GM23248 (cell line): ENCODE data around the gene CCT5. TPM values are rescaled to one million over a fixed set of nuclear protein-coding genes. Genes with fewer than 3 reads are reported as not detected.

ENCODE experiments used
- DNase-seq: peaks from one replicate; pipeline ENCODE4 v3.0.0-alpha.2; 2015
- H2AFZ ChIP-seq: fragments of 200-600 bp; sonication (generic); 2 replicates; pipeline ENCODE4 v1.6.1; 2016; ENCODE audit warnings: antibody characterized with exemption
- H3F3A ChIP-seq: fragments of 200-600 bp; sonication (generic); 2 replicates; pipeline ENCODE4 v1.6.1; 2016; ENCODE audit warnings: mild to moderate bottlenecking, antibody characterized with exemption, mixed run types; ENCODE audit not compliant: insufficient read depth
- H3K27ac ChIP-seq: fragments of 200-600 bp; sonication (generic); 2 replicates; pipeline ENCODE4 v1.5.1; 2016; ENCODE audit warnings: mild to moderate bottlenecking
- H3K27me3 ChIP-seq: fragments of 200-600 bp; sonication (generic); replicated peaks from 2 replicates; pipeline ENCODE4 v1.6.1; 2016; ENCODE audit warnings: mild to moderate bottlenecking; ENCODE audit not compliant: insufficient read depth
- H3K36me3 ChIP-seq: fragments of 200-600 bp; sonication (generic); 2 replicates; pipeline ENCODE4 v1.6.1; 2016; ENCODE audit warnings: low read depth, mild to moderate bottlenecking
- H3K4me1 ChIP-seq: fragments of 200-600 bp; sonication (generic); 2 replicates; pipeline ENCODE4 v1.6.1; 2016; ENCODE audit warnings: mild to moderate bottlenecking; ENCODE audit not compliant: insufficient read depth
- H3K4me2 ChIP-seq: fragments of 200-600 bp; sonication (generic); one replicate; pipeline ENCODE4 v1.6.1; 2016; ENCODE audit warnings: mild to moderate bottlenecking; ENCODE audit not compliant: unreplicated experiment
- H3K4me3 ChIP-seq: fragments of 200-600 bp; sonication (generic); 2 replicates; pipeline ENCODE4 v1.5.1; 2016; ENCODE audit warnings: mild to moderate bottlenecking
- H3K79me2 ChIP-seq: fragments of 200-600 bp; sonication (generic); 2 replicates; pipeline ENCODE4 v1.6.1; 2016; ENCODE audit warnings: mild to moderate bottlenecking; ENCODE audit not compliant: insufficient read depth
- H3K9ac ChIP-seq: fragments of 200-600 bp; sonication (generic); 2 replicates; pipeline ENCODE4 v1.6.1; 2016; ENCODE audit warnings: mild to moderate bottlenecking
- H3K9me2 ChIP-seq: fragments of 200-600 bp; sonication (generic); 2 replicates; pipeline ENCODE4 v1.6.1; 2016; ENCODE audit warnings: mixed run types, mild to moderate bottlenecking, moderate library complexity; ENCODE audit not compliant: insufficient read depth
- H3K9me3 ChIP-seq: fragments of 200-600 bp; sonication (generic); one replicate; pipeline ENCODE4 v1.6.1; 2017; ENCODE audit warnings: low read depth
- H4K20me1 ChIP-seq: fragments of 200-600 bp; sonication (generic); 2 replicates; pipeline ENCODE4 v1.6.0; 2016; ENCODE audit not compliant: insufficient read depth
- EZH2 ChIP-seq: fragments of 200-600 bp; sonication (generic); IDR thresholded peaks from 2 replicates; pipeline ENCODE4 v1.6.1; 2018; ENCODE audit warnings: antibody characterized with exemption, mild to moderate bottlenecking; ENCODE audit not compliant: insufficient read depth, poor library complexity, severe bottlenecking
- EZH2phosphoT487 ChIP-seq: fragments of 200-600 bp; sonication (generic); IDR thresholded peaks from 2 replicates; pipeline ENCODE4 v1.6.1; 2018; ENCODE audit warnings: antibody characterized with exemption, moderate library complexity, mild to moderate bottlenecking, low read depth; ENCODE audit not compliant: insufficient read depth
- WGBS, 2 experiments: methylation state at CpG; one replicate each; pipeline ENCODE4 v1.1.6; 2015 to 2017; ENCODE audit warnings: low lambda C conversion rate in 2 of 2, low coverage in 1 of 2; ENCODE audit errors: missing lambda C conversion rate in 2 of 2; 5-methylcytosine and 5-hydroxymethylcytosine counted together
- in situ Hi-C: fragments of 300-500 bp; cut with MboI; formaldehyde crosslinking; loops from 2 replicates; pipeline ENCODE4 v1.15.0; 2020
- polyA plus RNA-seq: library from polyadenylated mRNA; unstranded; fragments of >200 nt; fragmentation: Nextera tagmentation; extraction: Ambion mirVana; gene quantifications from 2 replicates; pipeline ENCODE4 v1.2.1, GENCODE V29; 2016
- total RNA-seq: library from RNA; depleted of rRNA; stranded (reverse); fragments of >200 nt; shearing (Covaris generic); gene quantifications from 2 replicates; pipeline ENCODE4 v1.2.3, GENCODE V29; 2014

Gene CCT5
- total and polyA plus RNA-seq, 2 experiments from 2014 or later = 264 to 392 TPM

DNA sequence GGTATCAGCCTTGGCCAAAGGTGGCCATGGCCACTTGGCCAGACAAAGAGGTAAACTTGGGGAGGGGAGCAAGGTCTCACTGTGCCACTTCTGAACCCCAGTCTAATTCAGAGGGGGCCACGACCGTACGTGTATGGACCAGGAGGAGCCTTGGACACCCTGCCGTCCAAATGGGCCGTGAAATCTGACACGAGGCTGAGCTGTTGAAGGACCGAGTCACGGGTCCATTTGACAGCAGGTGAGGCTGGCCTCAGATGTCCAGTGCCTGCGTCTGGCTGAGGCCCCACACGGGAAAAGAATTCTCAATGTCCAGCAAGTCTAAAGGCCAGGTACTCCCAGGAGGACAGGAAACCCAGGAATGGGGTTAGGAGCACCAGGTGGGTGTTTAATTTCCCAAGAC, 39.9 kb downstream of the CCT5 start:
- Histone ChIP-seq H2AFZ (no peak overlapping the region), H3K9me2 (no peaks in the 10 kb centered on the region), H3K4me1 (peaks cover 3% of the 10 kb centered on the region; the same call in 1 of the 2 replicates), H3K27me3 (no peaks in the 10 kb centered on the region), H3K9me3 (no peaks in the 10 kb centered on the region), H3K79me2 (no peaks in the 10 kb centered on the region), H3K9ac (no peak overlapping the region), H3K36me3 (no peaks in the 10 kb centered on the region), H3F3A (peaks cover 13% of the 10 kb centered on the region), H3K27ac (no peak overlapping the region), H4K20me1 (no peaks in the 10 kb centered on the region), H3K4me3 (no peak overlapping the region), H3K4me2 (no peak overlapping the region)
- TF ChIP-seq EZH2 (no peak), EZH2phosphoT487 (no peak)
- DNase-seq = no peak
- WGBS, 2 experiments = 95 to 99% methylated on average over 10 of the region's 10 CpGs
- in situ Hi-C loops = loop anchor here (10.0 kb wide), 1 partner anchor 115 kb away; no protein-coding TSS in a partner anchor

DNA sequence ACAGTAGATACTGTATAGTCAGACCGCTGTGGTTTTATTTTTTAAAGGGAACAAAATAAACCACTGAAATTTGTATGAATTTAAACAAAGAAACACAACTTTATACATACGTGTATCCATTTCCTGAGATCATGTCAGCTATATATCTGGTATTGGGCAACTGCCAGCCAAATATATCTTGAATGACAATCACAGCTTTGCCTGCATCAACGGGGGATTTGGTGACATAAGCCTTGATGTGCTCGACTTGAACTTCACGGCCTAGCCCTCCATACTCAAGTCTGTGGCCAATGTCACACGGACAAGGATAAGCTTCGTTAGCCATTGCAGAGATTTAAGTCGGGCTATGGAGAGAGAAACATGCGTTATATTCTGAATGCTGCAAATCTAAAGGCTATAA, 40.4 kb downstream of the CCT5 start:
- Histone ChIP-seq H3K36me3 (no peaks in the 10 kb centered on the region), H3K4me2 (no peak overlapping the region), H3K27me3 (no peaks in the 10 kb centered on the region), H3K4me1 (peaks cover under 1% of the 10 kb centered on the region; the same call in 1 of the 2 replicates), H3K9me2 (no peaks in the 10 kb centered on the region), H3K9ac (no peak overlapping the region), H3K79me2 (no peaks in the 10 kb centered on the region), H2AFZ (no peak overlapping the region), H3F3A (peaks cover 13% of the 10 kb centered on the region), H4K20me1 (no peaks in the 10 kb centered on the region), H3K9me3 (no peaks in the 10 kb centered on the region), H3K27ac (no peak overlapping the region), H3K4me3 (no peak overlapping the region)
- no peak for DNase-seq
- in situ Hi-C loops = no loop called here
- TF ChIP-seq EZH2 (no peak), EZH2phosphoT487 (no peak)
- 95 to 97% methylated on average over 9 of the region's 9 CpGs for WGBS, 2 experiments

DNA sequence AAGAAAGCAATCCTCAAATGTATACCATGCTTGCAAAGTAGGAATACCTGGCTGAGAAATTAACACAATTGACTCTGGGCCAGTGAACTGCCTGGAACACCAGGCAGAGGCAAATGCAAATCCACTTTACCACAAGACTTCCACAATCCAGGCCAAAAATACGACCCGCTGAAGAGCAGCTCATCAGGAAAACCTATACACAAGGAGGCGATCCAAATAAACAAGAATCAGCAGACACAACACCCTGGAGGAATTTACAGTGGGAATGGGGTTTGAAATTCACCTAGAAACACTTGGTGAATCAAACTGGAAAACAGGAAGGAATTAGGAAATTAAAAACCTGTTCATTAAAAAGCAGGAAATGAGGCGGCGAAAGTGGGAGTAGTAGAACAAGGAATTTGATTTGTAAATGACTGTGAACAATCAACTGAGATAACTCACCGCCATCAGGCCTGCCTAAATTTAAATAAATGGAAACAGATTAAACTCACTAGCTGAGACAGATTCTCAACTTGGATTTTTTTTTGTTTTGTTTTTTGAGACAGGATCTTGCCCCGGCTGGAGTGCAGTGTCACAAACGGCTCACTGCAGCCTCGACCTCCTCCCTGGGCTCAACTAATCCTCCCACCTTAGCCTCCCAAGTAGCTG, 41.7 kb downstream of the CCT5 start:
- 86 to 89% methylated on average over 9 of the region's 9 CpGs for WGBS, 2 experiments

DNA sequence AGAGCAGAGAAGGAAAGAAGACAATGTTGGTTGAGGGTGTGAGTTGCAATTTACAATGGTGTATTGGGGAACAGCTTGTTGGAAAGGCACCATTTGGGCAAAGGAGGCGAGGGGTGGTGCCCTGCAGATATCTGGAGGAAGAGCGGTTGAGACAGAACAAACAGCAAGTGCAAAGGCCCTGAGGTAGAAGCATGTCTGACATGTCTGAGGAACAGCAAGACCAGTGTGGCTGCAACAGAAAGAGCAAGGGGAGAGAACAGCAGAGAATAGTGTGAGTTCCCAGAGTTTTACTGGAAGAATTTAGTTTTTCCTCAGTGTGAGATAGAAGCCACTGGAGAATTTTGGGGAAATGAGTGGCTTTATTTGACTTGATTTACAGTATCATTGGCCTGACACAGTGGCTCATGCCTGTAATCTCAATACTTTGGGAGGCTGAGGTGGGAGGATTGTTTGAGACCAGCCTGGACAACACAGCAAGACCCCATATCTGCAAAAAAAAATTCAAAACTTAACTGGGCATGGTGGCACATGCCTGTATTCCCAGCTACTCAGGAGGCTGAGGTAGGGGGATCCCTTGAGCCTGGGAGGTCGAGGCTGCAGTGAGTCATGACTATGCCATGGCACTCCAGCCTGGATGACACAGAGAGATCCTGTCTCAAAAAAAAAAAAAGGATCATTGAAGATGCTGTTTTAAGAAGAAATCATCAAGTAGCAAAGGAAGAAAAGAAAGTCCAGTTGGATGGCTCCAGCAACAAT, 44.0 kb downstream of the CCT5 start:
- Histone ChIP-seq H3F3A (peaks cover 8% of the 10 kb centered on the region; the same call in 1 of the 2 replicates), H3K36me3 (no peaks in the 10 kb centered on the region), H3K4me3 (no peak overlapping the region), H3K79me2 (no peaks in the 10 kb centered on the region), H3K9me3 (no peaks in the 10 kb centered on the region), H3K9me2 (no peaks in the 10 kb centered on the region), H2AFZ (no peak overlapping the region), H3K27ac (no peak overlapping the region), H3K27me3 (no peaks in the 10 kb centered on the region), H4K20me1 (no peaks in the 10 kb centered on the region), H3K4me1 (no peaks in the 10 kb centered on the region; the same call in 1 of the 2 replicates), H3K4me2 (no peak overlapping the region), H3K9ac (no peak overlapping the region)
- TF ChIP-seq EZH2 (no peak), EZH2phosphoT487 (no peak)
- 60 to 65% methylated on average over 3 of the region's 3 CpGs for WGBS, 2 experiments
- peak; percentile 40 for DNase-seq
- in situ Hi-C loops = no loop called here

More for the DNA sequence above, 41.7 kb downstream of the CCT5 start:
- H3F3A ChIP-seq = peaks cover 8% of the 10 kb centered on the region; the same call in 1 of the 2 replicates
- no peaks in the 10 kb centered on the region for H3K36me3 ChIP-seq
- no peak overlapping the region for H2AFZ ChIP-seq
- in situ Hi-C loops = no loop called here
- no peak overlapping the region for H3K4me2 ChIP-seq
- no peaks in the 10 kb centered on the region for H3K9me2 ChIP-seq
- no peaks in the 10 kb centered on the region for H3K9me3 ChIP-seq
- H3K4me3 ChIP-seq = no peak overlapping the region
- H4K20me1 ChIP-seq = no peaks in the 10 kb centered on the region
- DNase-seq = no peak
- no peaks in the 10 kb centered on the region for H3K79me2 ChIP-seq
- no peak overlapping the region for H3K9ac ChIP-seq
- H3K27me3 ChIP-seq = no peaks in the 10 kb centered on the region
- no peaks in the 10 kb centered on the region; the same call in 1 of the 2 replicates for H3K4me1 ChIP-seq
- H3K27ac ChIP-seq = no peak overlapping the region
- TF ChIP-seq EZH2 = no peak
